Measurements from ENCODE around the gene PWWP2B. TPM values are rescaled to one million over a fixed set of nuclear protein-coding genes. Genes with fewer than 3 reads are reported as not detected.

Gene PWWP2B
- total and polyA plus RNA-seq, 4 donors = 2.0 to 8.7 (median 5.2) TPM

DNA sequence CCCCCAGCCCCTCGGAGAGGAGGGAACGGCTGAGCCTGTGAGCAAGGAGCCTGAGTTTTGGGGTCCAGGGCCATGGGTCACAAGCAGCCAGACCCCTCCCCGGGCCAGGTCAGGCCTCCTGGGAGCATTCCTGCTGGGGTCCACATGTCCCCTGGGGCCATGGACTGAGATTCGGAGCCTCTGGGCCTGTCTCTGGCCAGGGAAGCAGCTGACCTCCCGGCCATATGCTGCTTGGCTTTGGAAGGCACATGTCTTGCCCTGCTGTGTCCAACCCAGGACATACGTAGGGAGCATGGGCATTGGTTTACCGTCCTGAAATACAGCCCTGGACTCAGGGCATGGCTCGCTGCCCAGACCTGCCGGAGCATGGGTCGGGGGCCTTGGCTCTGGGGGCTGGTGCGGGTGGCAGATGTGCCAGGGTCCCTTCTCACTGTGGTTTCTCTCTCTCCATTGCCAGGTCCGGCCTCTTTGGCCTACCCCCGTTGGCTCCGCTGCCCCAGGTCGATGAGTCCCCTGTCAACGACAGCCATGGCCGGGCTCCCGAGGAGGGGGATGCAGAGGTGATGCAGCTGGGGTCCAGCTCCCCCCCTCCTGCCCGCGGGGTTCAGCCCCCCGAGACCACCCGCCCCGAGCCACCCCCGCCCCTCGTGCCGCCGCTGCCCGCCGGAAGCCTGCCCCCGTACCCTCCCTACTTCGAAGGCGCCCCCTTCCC lies 7.3 kb downstream of the PWWP2B start:
- Histone ChIP-seq H3K27me3 (ENCODE audit: control insufficient read depth in 1 of 2, insufficient read depth in 2 of 2, low read length in 1 of 2) (no peaks in the 10 kb centered on the region), H3K27ac (ENCODE audit: low read depth in 1 of 2, low read length in 2 of 2) (no peak overlapping the region), H3K9me3 (ENCODE audit: control insufficient read depth, low read length) (no peaks in the 10 kb centered on the region), H3K4me3 (ENCODE audit: low read length in 2 of 2) (no peak overlapping the region), H3K36me3 (ENCODE audit: control insufficient read depth in 1 of 2, insufficient read depth in 2 of 2, low read length in 1 of 2) (peaks cover 0 to 2% of the 10 kb centered on the region in 2 donors), H3K4me1 (ENCODE audit: control insufficient read depth in 1 of 2, insufficient read depth in 2 of 2, low read length in 2 of 2) (no peaks in the 10 kb centered on the region)
- ATAC-seq (ENCODE audit: low FRiP score) (no peak), DNase-seq (peak in 1 of 2 donors; percentile 26)
- WGBS, 2 donors = 88 to 89% methylated on average over 28 to 32 of the region's 32 CpGs
- intact Hi-C loops (cut with DNase I) = no loop called here

- H3K9me3 ChIP-seq (ENCODE audit: control insufficient read depth, low read length) = no peaks in the 10 kb centered on the region
- H3K36me3 ChIP-seq (ENCODE audit: control insufficient read depth in 1 of 2, insufficient read depth in 2 of 2, low read length in 1 of 2) = peaks cover 0 to 2% of the 10 kb centered on the region in 2 donors
- WGBS, 2 donors = 90% methylated on average over 41 to 54 of the region's 54 CpGs
- DNase-seq = no peak
- no peak overlapping the region for H3K4me3 ChIP-seq (ENCODE audit: low read length in 2 of 2)
- intact Hi-C loops (cut with DNase I) = no loop called here
- ATAC-seq (ENCODE audit: low FRiP score) = no peak
- no peak overlapping the region for H3K27ac ChIP-seq (ENCODE audit: low read depth in 1 of 2, low read length in 2 of 2)
- no peaks in the 10 kb centered on the region for H3K27me3 ChIP-seq (ENCODE audit: control insufficient read depth in 1 of 2, insufficient read depth in 2 of 2, low read length in 1 of 2)
- no peaks in the 10 kb centered on the region for H3K4me1 ChIP-seq (ENCODE audit: control insufficient read depth in 1 of 2, insufficient read depth in 2 of 2, low read length in 2 of 2)
Measured at GRCh38 chr10:132404911-132405462, 8.0 kb downstream of the PWWP2B start.

GRCh38 chr10:132405463-132405991 lies 8.5 kb downstream of the PWWP2B start:
- no peak for DNase-seq

DNA sequence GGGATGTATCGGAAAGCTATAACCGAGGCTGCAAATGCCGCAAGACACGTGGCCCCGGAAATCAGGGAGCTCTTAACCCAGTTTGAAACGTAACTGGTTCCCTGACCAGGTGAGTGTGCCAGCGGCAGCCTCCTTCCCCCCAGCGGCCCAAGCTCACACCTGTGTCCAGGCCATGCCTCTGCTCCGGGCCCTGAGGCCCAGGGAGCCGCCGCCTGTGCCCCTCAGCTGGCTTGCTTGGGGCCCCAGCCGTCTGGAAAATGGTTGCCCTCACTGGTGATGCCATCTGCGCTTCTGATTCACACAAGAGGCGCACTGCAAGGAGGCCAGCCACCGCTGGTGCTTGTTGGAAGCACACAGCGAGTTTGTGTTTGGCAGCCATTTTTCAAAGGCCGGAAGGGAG lies 9.2 kb downstream of the PWWP2B start:
- no peaks in the 10 kb centered on the region for H3K27me3 ChIP-seq (ENCODE audit: control insufficient read depth in 1 of 2, insufficient read depth in 2 of 2, low read length in 1 of 2)
- ATAC-seq (ENCODE audit: low FRiP score) = no peak
- WGBS, 2 donors = 88 to 96% methylated on average over 17 of the region's 17 CpGs

More at GRCh38 chr10:132405463-132405991, 8.5 kb downstream of the PWWP2B start:
- 96 to 97% methylated on average over 53 of the region's 53 CpGs for WGBS, 2 donors
- intact Hi-C loops (cut with DNase I) = no loop called here
- no peaks in the 10 kb centered on the region for H3K4me1 ChIP-seq (ENCODE audit: control insufficient read depth in 1 of 2, insufficient read depth in 2 of 2, low read length in 2 of 2)
- H3K9me3 ChIP-seq (ENCODE audit: control insufficient read depth, low read length) = no peaks in the 10 kb centered on the region
- no peak for ATAC-seq (ENCODE audit: low FRiP score)
- peaks cover 0 to 2% of the 10 kb centered on the region in 2 donors for H3K36me3 ChIP-seq (ENCODE audit: control insufficient read depth in 1 of 2, insufficient read depth in 2 of 2, low read length in 1 of 2)
- H3K27ac ChIP-seq (ENCODE audit: low read depth in 1 of 2, low read length in 2 of 2) = no peak overlapping the region
- no peak overlapping the region for H3K4me3 ChIP-seq (ENCODE audit: low read length in 2 of 2)
- no peaks in the 10 kb centered on the region for H3K27me3 ChIP-seq (ENCODE audit: control insufficient read depth in 1 of 2, insufficient read depth in 2 of 2, low read length in 1 of 2)

GRCh38 chr10:132406750-132407149 lies 9.8 kb downstream of the PWWP2B start:
- Histone ChIP-seq H3K36me3 (ENCODE audit: control insufficient read depth in 1 of 2, insufficient read depth in 2 of 2, low read length in 1 of 2) (peaks cover 0 to 2% of the 10 kb centered on the region in 2 donors), H3K4me3 (ENCODE audit: low read length in 2 of 2) (no peak overlapping the region), H3K9me3 (ENCODE audit: control insufficient read depth, low read length) (no peaks in the 10 kb centered on the region), H3K27me3 (ENCODE audit: control insufficient read depth in 1 of 2, insufficient read depth in 2 of 2, low read length in 1 of 2) (no peaks in the 10 kb centered on the region), H3K27ac (ENCODE audit: low read depth in 1 of 2, low read length in 2 of 2) (no peak overlapping the region), H3K4me1 (ENCODE audit: control insufficient read depth in 1 of 2, insufficient read depth in 2 of 2, low read length in 2 of 2) (no peaks in the 10 kb centered on the region)
- 97% methylated on average over 14 to 16 of the region's 16 CpGs for WGBS, 2 donors
- DNase-seq (no peak), ATAC-seq (ENCODE audit: low FRiP score) (no peak)
- intact Hi-C loops (cut with DNase I) = no loop called here

More for the DNA sequence above, 9.2 kb downstream of the PWWP2B start:
- Histone ChIP-seq H3K9me3 (ENCODE audit: control insufficient read depth, low read length) (no peaks in the 10 kb centered on the region), H3K36me3 (ENCODE audit: control insufficient read depth in 1 of 2, insufficient read depth in 2 of 2, low read length in 1 of 2) (peaks cover 0 to 2% of the 10 kb centered on the region in 2 donors), H3K4me3 (ENCODE audit: low read length in 2 of 2) (no peak overlapping the region), H3K27ac (ENCODE audit: low read depth in 1 of 2, low read length in 2 of 2) (no peak overlapping the region), H3K4me1 (ENCODE audit: control insufficient read depth in 1 of 2, insufficient read depth in 2 of 2, low read length in 2 of 2) (no peaks in the 10 kb centered on the region)
- intact Hi-C loops (cut with DNase I) = no loop called here
- DNase-seq = no peak

DNA sequence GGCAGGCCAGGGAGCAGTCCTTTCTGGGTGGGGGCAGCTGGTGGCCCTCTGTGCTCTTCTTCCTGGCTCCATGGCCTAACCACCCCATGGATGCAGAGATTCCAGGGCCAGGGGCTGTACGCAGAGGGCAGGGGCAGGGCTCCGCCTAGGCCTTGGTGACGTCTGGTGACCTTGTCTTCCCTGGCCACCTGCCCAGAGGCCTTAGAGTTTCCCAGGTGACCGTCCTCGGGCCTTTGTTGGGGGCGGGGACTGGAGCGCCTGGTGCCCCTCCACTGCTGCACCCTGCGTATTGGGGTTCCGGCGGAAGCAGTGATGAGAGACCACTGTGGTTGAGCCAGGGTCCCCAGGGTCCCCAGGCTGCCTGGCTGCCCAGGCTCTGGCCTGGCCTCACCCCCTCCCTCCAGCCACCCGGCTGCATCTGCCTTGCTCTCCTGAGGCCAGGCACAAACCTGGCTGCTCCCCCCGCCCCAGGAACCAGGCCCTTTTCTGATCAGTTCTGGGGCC lies 10.3 kb downstream of the PWWP2B start:
- H3K4me1 ChIP-seq (ENCODE audit: control insufficient read depth in 1 of 2, insufficient read depth in 2 of 2, low read length in 2 of 2) = no peaks in the 10 kb centered on the region
- no peak for DNase-seq
- intact Hi-C loops (cut with DNase I) = no loop called here
- H3K9me3 ChIP-seq (ENCODE audit: control insufficient read depth, low read length) = no peaks in the 10 kb centered on the region
- 87 to 90% methylated on average over 12 of the region's 12 CpGs for whole genome bisulfite sequencing, 2 donors
- no peak overlapping the region for H3K4me3 ChIP-seq (ENCODE audit: low read length in 2 of 2)
- ATAC-seq (ENCODE audit: low FRiP score) = no peak
- peaks cover 0 to 2% of the 10 kb centered on the region in 2 donors for H3K36me3 ChIP-seq (ENCODE audit: control insufficient read depth in 1 of 2, insufficient read depth in 2 of 2, low read length in 1 of 2)
- H3K27me3 ChIP-seq (ENCODE audit: control insufficient read depth in 1 of 2, insufficient read depth in 2 of 2, low read length in 1 of 2) = no peaks in the 10 kb centered on the region
- H3K27ac ChIP-seq (ENCODE audit: low read depth in 1 of 2, low read length in 2 of 2) = no peak overlapping the region

DNA sequence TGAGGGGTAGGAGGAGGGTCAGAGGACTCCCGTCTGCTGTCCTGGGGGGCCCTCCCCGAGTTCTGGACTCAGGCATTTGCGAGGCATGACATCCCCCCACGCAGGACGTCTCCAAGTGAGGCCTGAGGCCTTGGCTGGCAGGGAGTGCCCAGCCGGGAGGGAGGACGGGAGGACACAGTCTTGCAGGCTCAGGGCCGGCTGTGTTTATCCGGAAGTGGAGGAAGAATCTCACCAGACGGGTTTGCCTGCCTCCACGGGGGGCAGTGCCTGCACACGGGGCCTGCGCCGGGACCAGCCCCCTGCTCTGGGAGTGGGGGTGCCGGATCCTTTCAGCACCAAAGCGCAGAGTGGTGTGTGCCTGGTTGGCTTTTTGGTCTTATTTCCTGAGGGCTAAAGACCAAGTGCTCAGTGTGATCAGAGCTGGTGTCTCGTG lies 10.9 kb downstream of the PWWP2B start:
- ATAC-seq (ENCODE audit: low FRiP score) (peak; percentile 5), DNase-seq (no peak)
- no peaks in the 10 kb centered on the region for H3K27me3 ChIP-seq (ENCODE audit: control insufficient read depth in 1 of 2, insufficient read depth in 2 of 2, low read length in 1 of 2)
- no peaks in the 10 kb centered on the region for H3K9me3 ChIP-seq (ENCODE audit: control insufficient read depth, low read length)
- 63 to 74% methylated on average over 17 of the region's 17 CpGs for WGBS, 2 donors
- no peak overlapping the region for H3K4me3 ChIP-seq (ENCODE audit: low read length in 2 of 2)
- H3K36me3 ChIP-seq (ENCODE audit: control insufficient read depth in 1 of 2, insufficient read depth in 2 of 2, low read length in 1 of 2) = peaks cover 0 to 2% of the 10 kb centered on the region in 2 donors
- H3K27ac ChIP-seq (ENCODE audit: low read depth in 1 of 2, low read length in 2 of 2) = no peak overlapping the region
- intact Hi-C loops (cut with DNase I) = no loop called here
- no peaks in the 10 kb centered on the region for H3K4me1 ChIP-seq (ENCODE audit: control insufficient read depth in 1 of 2, insufficient read depth in 2 of 2, low read length in 2 of 2)

DNA sequence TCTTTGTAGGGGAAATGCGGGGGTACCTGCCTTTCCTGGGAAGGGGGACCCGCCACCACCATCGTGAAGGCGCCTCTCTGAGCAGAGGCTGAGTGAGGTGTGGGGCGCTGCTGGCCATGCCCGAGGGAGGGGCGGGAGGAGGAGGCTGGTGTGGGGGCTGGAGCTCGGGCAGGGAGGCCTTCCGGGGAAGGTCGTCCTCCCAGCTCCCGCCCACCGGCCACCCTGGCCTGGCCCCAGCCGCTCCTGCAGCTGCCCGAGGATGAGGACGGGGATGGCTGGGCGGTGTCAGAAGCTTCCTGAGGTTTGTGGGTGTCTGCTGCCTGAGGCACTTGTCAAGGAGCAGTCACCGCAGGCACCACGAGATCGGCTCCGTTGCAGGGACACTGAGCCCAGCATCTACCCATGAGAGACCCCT lies 11.4 kb downstream of the PWWP2B start:
- no peaks in the 10 kb centered on the region for H3K4me1 ChIP-seq (ENCODE audit: control insufficient read depth in 1 of 2, insufficient read depth in 2 of 2, low read length in 2 of 2)
- H3K27ac ChIP-seq (ENCODE audit: low read depth in 1 of 2, low read length in 2 of 2) = no peak overlapping the region
- no peak for ATAC-seq (ENCODE audit: low FRiP score)
- intact Hi-C loops (cut with DNase I) = no loop called here
- H3K9me3 ChIP-seq (ENCODE audit: control insufficient read depth, low read length) = no peaks in the 10 kb centered on the region
- no peaks in the 10 kb centered on the region for H3K27me3 ChIP-seq (ENCODE audit: control insufficient read depth in 1 of 2, insufficient read depth in 2 of 2, low read length in 1 of 2)
- no peak overlapping the region for H3K4me3 ChIP-seq (ENCODE audit: low read length in 2 of 2)
- WGBS, 2 donors = 86 to 91% methylated on average over 20 of the region's 20 CpGs
- no peak for DNase-seq
- peaks cover 0 to 2% of the 10 kb centered on the region in 2 donors for H3K36me3 ChIP-seq (ENCODE audit: control insufficient read depth in 1 of 2, insufficient read depth in 2 of 2, low read length in 1 of 2)
